ENCODE data around the gene CAMTA1. TPM values are rescaled to one million over a fixed set of nuclear protein-coding genes. Genes with fewer than 3 reads are reported as not detected.

CAMTA1 gene
- total and polyA plus RNA-seq, 4 donors: 48.1 to 140 (median 52.3) TPM

- Histone ChIP-seq H3K9me3 (ENCODE audit: control insufficient read depth in 4 of 4, insufficient read depth in 3 of 4, low read length in 3 of 4) (no peaks in the 10 kb centered on the region), H3K27ac (ENCODE audit: low read depth in 1 of 2, low read length in 1 of 2) (no peak overlapping the region), H3K36me3 (ENCODE audit: control insufficient read depth in 4 of 4, insufficient read depth in 4 of 4, low read length in 4 of 4) (peaks cover 0 to 4% (median 1%) of the 10 kb centered on the region in 4 donors), H3K4me1 (ENCODE audit: control insufficient read depth in 5 of 5, insufficient read depth in 5 of 5, low read length in 5 of 5) (peaks cover 0 to 13% (median 0%) of the 10 kb centered on the region in 5 donors), H3K4me3 (no peak overlapping the region), H3K27me3 (ENCODE audit: control insufficient read depth in 3 of 3, insufficient read depth in 3 of 3, low read length in 2 of 3) (no peaks in the 10 kb centered on the region), H3K9ac (ENCODE audit: insufficient read depth in 1 of 2, low read length in 2 of 2) (no peak overlapping the region)
- no peak for DNase-seq
- no peak for ATAC-seq (ENCODE audit: insufficient read depth, low FRiP score)
- WGBS, 2 donors: 92 to 97% methylated on average over 5 of the region's 5 CpGs
- TF ChIP-seq CTCF (IDR thresholded peaks at IDR 0.05; ENCODE audit: control extremely low read depth, extremely low read depth): no peak
Measured at GRCh38 chr1:6867321-6867720, 82.1 kb downstream of the CAMTA1 start.

GRCh38 chr1:6867729-6868659, 82.7 kb downstream of the CAMTA1 start:
- Histone ChIP-seq H3K27ac (ENCODE audit: low read depth in 1 of 2, low read length in 1 of 2) (no peak overlapping the region), H3K4me3 (no peak overlapping the region), H3K36me3 (ENCODE audit: control insufficient read depth in 4 of 4, insufficient read depth in 4 of 4, low read length in 4 of 4) (peaks cover 0 to 4% (median 1%) of the 10 kb centered on the region in 4 donors), H3K27me3 (ENCODE audit: control insufficient read depth in 3 of 3, insufficient read depth in 3 of 3, low read length in 2 of 3) (no peaks in the 10 kb centered on the region), H3K9ac (ENCODE audit: insufficient read depth in 1 of 2, low read length in 2 of 2) (no peak overlapping the region), H3K9me3 (ENCODE audit: control insufficient read depth in 4 of 4, insufficient read depth in 3 of 4, low read length in 3 of 4) (no peaks in the 10 kb centered on the region), H3K4me1 (ENCODE audit: control insufficient read depth in 5 of 5, insufficient read depth in 5 of 5, low read length in 5 of 5) (peaks cover 0 to 13% (median 0%) of the 10 kb centered on the region in 5 donors)
- TF ChIP-seq CTCF (IDR thresholded peaks at IDR 0.05; ENCODE audit: control extremely low read depth, extremely low read depth): no peak
- no peak for ATAC-seq (ENCODE audit: insufficient read depth, low FRiP score)
- DNase-seq: no peak
- 79 to 84% methylated on average over 10 of the region's 10 CpGs for WGBS, 2 donors

GRCh38 chr1:6868660-6869380, 83.6 kb downstream of the CAMTA1 start:
- ATAC-seq (ENCODE audit: insufficient read depth, low FRiP score) (no peak), DNase-seq (no peak)
- 95 to 96% methylated on average over 2 of the region's 2 CpGs for WGBS, 2 donors
- H3K4me1 ChIP-seq (ENCODE audit: control insufficient read depth in 5 of 5, insufficient read depth in 5 of 5, low read length in 5 of 5): peaks cover 0 to 13% (median 0%) of the 10 kb centered on the region in 5 donors
- no peaks in the 10 kb centered on the region for H3K27me3 ChIP-seq (ENCODE audit: control insufficient read depth in 3 of 3, insufficient read depth in 3 of 3, low read length in 2 of 3)
- no peak overlapping the region for H3K27ac ChIP-seq (ENCODE audit: low read depth in 1 of 2, low read length in 1 of 2)
- no peaks in the 10 kb centered on the region for H3K9me3 ChIP-seq (ENCODE audit: control insufficient read depth in 4 of 4, insufficient read depth in 3 of 4, low read length in 3 of 4)
- H3K4me3 ChIP-seq: no peak overlapping the region
- no peak for TF ChIP-seq CTCF (IDR thresholded peaks at IDR 0.05; ENCODE audit: control extremely low read depth, extremely low read depth)
- H3K9ac ChIP-seq (ENCODE audit: insufficient read depth in 1 of 2, low read length in 2 of 2): no peak overlapping the region
- H3K36me3 ChIP-seq (ENCODE audit: control insufficient read depth in 4 of 4, insufficient read depth in 4 of 4, low read length in 4 of 4): peaks cover 0 to 4% (median 1%) of the 10 kb centered on the region in 4 donors

All from lung (tissue), 12 donors.